ENCODE data around the gene HYCC1. TPM values are rescaled to one million over a fixed set of nuclear protein-coding genes. Genes with fewer than 3 reads are reported as not detected.

HYCC1 gene
- total RNA-seq (2022) (43.4 and 46.2 TPM in 2 replicates), Bru-seq, nascent RNA (percentile 78 among the genes with signal in this experiment), BruChase-seq, experiment 1, labeled RNA remaining after a 2-hour chase (percentile 87 among the genes with signal in this experiment), BruChase-seq, experiment 2, labeled RNA remaining after a 6-hour chase (percentile 85 among the genes with signal in this experiment)
- long read RNA-seq, full-length matches to known transcripts: 27 of 32 reads
- long read RNA-seq, partial matches to known transcripts: 0 of 32 reads
- long read RNA-seq, other reads (novel, unspliced or antisense): 5 of 32 reads

GRCh38 chr7:23013715-23014649, at the start of gene HYCC1:
Gene HYCC1 (minus strand): TSS chr7:23014130. CDS start chr7:22991111, 23,019 bp downstream.
- Histone ChIP-seq H3K36me3 (ENCODE audit: control insufficient read depth, insufficient read depth, low read length) (no peaks in the 10 kb centered on the region), H3K9me3 (no peaks in the 10 kb centered on the region), H3K4me3 (ENCODE audit: low read depth, low read length) (peak within 1 kb of the TSS; percentile 93), H3K4me1 (peaks cover 6% of the 10 kb centered on the region; the same call in 1 of the 2 replicates), H3K27me3 (replicated peaks; ENCODE audit: control insufficient read depth, insufficient read depth, low read length) (no peaks in the 10 kb centered on the region)
- DNase-seq: peak; percentile 99
- TF ChIP-seq CTCF (IDR thresholded peaks at IDR 0.05; ENCODE audit: insufficient read depth in 1 of 2, low read depth in 1 of 2, low read length in 1 of 2, severe bottlenecking in 1 of 2, unreplicated experiment in 1 of 2): peak; percentile 52 to 65
- Mint-ChIP-seq H3K4me1 (ENCODE audit: low read depth, unreplicated experiment) (peaks cover 12% of the 10 kb centered on the region), H3K27ac (ENCODE audit: unreplicated experiment) (no peak within 1 kb of the TSS), H3K4me3 (ENCODE audit: unreplicated experiment) (no peak within 1 kb of the TSS), H3K36me3 (ENCODE audit: insufficient read depth, unreplicated experiment) (peaks cover 7% of the 10 kb centered on the region), H3K9me3 (ENCODE audit: unreplicated experiment) (no peaks in the 10 kb centered on the region), H3K27me3 (ENCODE audit: insufficient read depth, unreplicated experiment) (no peaks in the 10 kb centered on the region)
- POLR2A ChIA-PET: no interaction called here
- CTCF ChIA-PET: no interaction called here
- no TSS peak for BruUV-seq (replicated peaks)
- intact Hi-C loops (cut with micrococcal nuclease; ENCODE audit: unreplicated experiment): loop anchor here (1.0 to 5.0 kb wide), 2 partner anchors 41 to 192 kb away; partner anchors contain the start of gene TOMM7

GRCh38 chr7:23062452-23062851, 48.5 kb upstream of the HYCC1 start:
- H3K4me3 ChIP-seq (ENCODE audit: low read depth, low read length): no peak overlapping the region
- no TSS peak for BruUV-seq (replicated peaks)
- POLR2A ChIA-PET: no interaction called here
- H3K4me1 Mint-ChIP-seq (ENCODE audit: low read depth, unreplicated experiment): peaks cover 16% of the 10 kb centered on the region
- H3K36me3 ChIP-seq (ENCODE audit: control insufficient read depth, insufficient read depth, low read length): no peaks in the 10 kb centered on the region
- no peaks in the 10 kb centered on the region for H3K9me3 ChIP-seq
- CTCF ChIA-PET: no interaction called here
- intact Hi-C loops (cut with micrococcal nuclease; ENCODE audit: unreplicated experiment): no loop called here
- H3K27me3 Mint-ChIP-seq (ENCODE audit: insufficient read depth, unreplicated experiment): no peaks in the 10 kb centered on the region
- no peaks in the 10 kb centered on the region for H3K9me3 Mint-ChIP-seq (ENCODE audit: unreplicated experiment)
- no peak for DNase-seq
- peaks cover 10% of the 10 kb centered on the region; the same call in 1 of the 2 replicates for H3K4me1 ChIP-seq
- H3K4me3 Mint-ChIP-seq (ENCODE audit: unreplicated experiment): no peak overlapping the region
- H3K36me3 Mint-ChIP-seq (ENCODE audit: insufficient read depth, unreplicated experiment): no peaks in the 10 kb centered on the region
- H3K27me3 ChIP-seq (replicated peaks; ENCODE audit: control insufficient read depth, insufficient read depth, low read length): no peaks in the 10 kb centered on the region
- TF ChIP-seq CTCF (IDR thresholded peaks at IDR 0.05; ENCODE audit: insufficient read depth in 1 of 2, low read depth in 1 of 2, low read length in 1 of 2, severe bottlenecking in 1 of 2, unreplicated experiment in 1 of 2): no peak
- H3K27ac Mint-ChIP-seq (ENCODE audit: unreplicated experiment): no peak overlapping the region

GRCh38 chr7:23061327-23061726, 47.4 kb upstream of the HYCC1 start:
- intact Hi-C loops (cut with micrococcal nuclease; ENCODE audit: unreplicated experiment): no loop called here
- H3K36me3 Mint-ChIP-seq (ENCODE audit: insufficient read depth, unreplicated experiment): no peaks in the 10 kb centered on the region
- no peak overlapping the region for H3K4me3 Mint-ChIP-seq (ENCODE audit: unreplicated experiment)
- DNase-seq: no peak
- no TSS peak for BruUV-seq (replicated peaks)
- no peaks in the 10 kb centered on the region for H3K27me3 ChIP-seq (replicated peaks; ENCODE audit: control insufficient read depth, insufficient read depth, low read length)
- H3K36me3 ChIP-seq (ENCODE audit: control insufficient read depth, insufficient read depth, low read length): no peaks in the 10 kb centered on the region
- TF ChIP-seq CTCF (IDR thresholded peaks at IDR 0.05; ENCODE audit: insufficient read depth in 1 of 2, low read depth in 1 of 2, low read length in 1 of 2, severe bottlenecking in 1 of 2, unreplicated experiment in 1 of 2): no peak
- H3K9me3 ChIP-seq: no peaks in the 10 kb centered on the region
- CTCF ChIA-PET: no interaction called here
- H3K4me3 ChIP-seq (ENCODE audit: low read depth, low read length): no peak overlapping the region
- no peaks in the 10 kb centered on the region for H3K27me3 Mint-ChIP-seq (ENCODE audit: insufficient read depth, unreplicated experiment)
- H3K4me1 Mint-ChIP-seq (ENCODE audit: low read depth, unreplicated experiment): peaks cover 24% of the 10 kb centered on the region
- POLR2A ChIA-PET: no interaction called here
- peaks cover 10% of the 10 kb centered on the region; the same call in 1 of the 2 replicates for H3K4me1 ChIP-seq
- no peak overlapping the region for H3K27ac Mint-ChIP-seq (ENCODE audit: unreplicated experiment)
- H3K9me3 Mint-ChIP-seq (ENCODE audit: unreplicated experiment): no peaks in the 10 kb centered on the region

Data from Caco-2 (cell line).